Panc1 (cell line): ENCODE data around the gene SCUBE3. TPM values are rescaled to one million over a fixed set of nuclear protein-coding genes. Genes with fewer than 3 reads are reported as not detected.

ENCODE experiments used
- ATAC-seq: fragments of 200-7000 bp; cut with Tn5 transposase; 2 replicates; pipeline ENCODE4 v1.9.1; 2020; ENCODE audit warnings: mild to moderate bottlenecking, moderate library complexity
- BruUV-seq: library from RNA; stranded (reverse); fragments of 400-500 nt; replicated peaks from 2 replicates; lab custom pipeline; 2021; lab: Mats Ljungman, UMichigan
- CTCF ChIA-PET: fragments of 300-600 bp; sonication (Branson Sonifier 250); formaldehyde crosslinking; loops from one replicate; lab custom pipeline; 2022; ENCODE audit warnings: antibody characterized with exemption; lab: Charles Lee
- POLR2A ChIA-PET: fragments of 300-600 bp; sonication (Branson Sonifier 250); formaldehyde crosslinking; loops from one replicate; lab custom pipeline; 2022; ENCODE audit warnings: antibody characterized with exemption; lab: Charles Lee
- DNase-seq: peaks from one replicate; pipeline ENCODE4 v3.0.0-alpha.2; 2010; ENCODE audit warnings: low read depth, low spot score
- H3K27ac ChIP-seq: 2 replicates; pipeline ENCODE4 v1.5.1; 2011; ENCODE audit warnings: mild to moderate bottlenecking, low read length, inconsistent platforms
- H3K27me3 ChIP-seq: fragments of 200-500 bp; sonication (Bioruptor generic); 2 replicates; pipeline ENCODE4 v1.6.0; 2014; ENCODE audit warnings: low read length, inconsistent platforms; ENCODE audit not compliant: control insufficient read depth, insufficient read depth
- H3K36me3 ChIP-seq: fragments of 200-500 bp; sonication (Bioruptor generic); 2 replicates; pipeline ENCODE4 v1.5.1; 2014; ENCODE audit warnings: inconsistent platforms, mild to moderate bottlenecking, low read length, moderate library complexity; ENCODE audit not compliant: control insufficient read depth, insufficient read depth
- H3K4me1 ChIP-seq: 2 replicates; pipeline ENCODE4 v1.5.1; 2011; ENCODE audit warnings: inconsistent platforms, mild to moderate bottlenecking, low read length, moderate library complexity; ENCODE audit not compliant: control insufficient read depth, insufficient read depth
- H3K4me3 ChIP-seq, 2 experiments: 2 replicates each; pipeline ENCODE4 v1.5.1; 2011 to 2012; ENCODE audit warnings: low read depth in 2 of 2, low read length in 2 of 2, mild to moderate bottlenecking in 2 of 2, inconsistent platforms in 1 of 2, moderate library complexity in 1 of 2
- H3K9me3 ChIP-seq: fragments of 200-500 bp; sonication (Bioruptor generic); 2 replicates; pipeline ENCODE4 v1.5.1; 2014; ENCODE audit warnings: low read depth, mild to moderate bottlenecking, inconsistent platforms, low read length, moderate library complexity; ENCODE audit not compliant: control insufficient read depth, insufficient read depth
- POLR2AphosphoS5 ChIP-seq: IDR thresholded peaks from 2 replicates; pipeline ENCODE4 v1.6.1; 2012; ENCODE audit warnings: mild to moderate bottlenecking, low read depth, low read length, moderate library complexity
- SIN3A ChIP-seq: IDR thresholded peaks from 2 replicates; pipeline ENCODE4 v1.6.1; 2012; ENCODE audit warnings: low read depth, mild to moderate bottlenecking, low read length, moderate library complexity, borderline replicate concordance; ENCODE audit not compliant: insufficient read depth
- TCF7L2 ChIP-seq: IDR thresholded peaks from 2 replicates; pipeline ENCODE4 v1.6.1; 2011; ENCODE audit warnings: mild to moderate bottlenecking, low read depth, low read length, inconsistent platforms
- in situ Hi-C: cut with HindIII; loops from 2 replicates; pipeline ENCODE4 v1.10.0; 2016; ENCODE audit warnings: low sequenced_read_pairs, low pct_unique_long_range_greater_than_20kb
- intact Hi-C: fragments of 100-400 bp; cut with micrococcal nuclease; formaldehyde crosslinking; loops from one replicate; pipeline ENCODE4 v1.10.0; 2022; ENCODE audit not compliant: unreplicated experiment
- total RNA-seq: library from RNA; stranded (reverse); gene quantifications from one replicate; pipeline ENCODE4 v1.2.1, GENCODE V29; 2021; ENCODE audit not compliant: unreplicated experiment
- TF ChIP-seq, protein P1 (sequence below): fragments of 450-650 bp; IDR thresholded peaks from 2 replicates; pipeline ENCODE4 v1.5.1; 2017; ENCODE audit warnings: mild to moderate bottlenecking
- TF ChIP-seq, protein P2 (sequence below), 2 experiments: IDR thresholded peaks; 2 replicates each; pipeline ENCODE4 v1.6.1; 2011 to 2012; ENCODE audit warnings: low read depth in 2 of 2, control low read depth in 1 of 2, low read length in 1 of 2, mild to moderate bottlenecking in 1 of 2, moderate library complexity in 1 of 2; ENCODE audit not compliant: insufficient read depth in 1 of 2

Gene SCUBE3
- total RNA-seq, 1 experiment from 2014 or later, result 1.6 TPM

DNA sequence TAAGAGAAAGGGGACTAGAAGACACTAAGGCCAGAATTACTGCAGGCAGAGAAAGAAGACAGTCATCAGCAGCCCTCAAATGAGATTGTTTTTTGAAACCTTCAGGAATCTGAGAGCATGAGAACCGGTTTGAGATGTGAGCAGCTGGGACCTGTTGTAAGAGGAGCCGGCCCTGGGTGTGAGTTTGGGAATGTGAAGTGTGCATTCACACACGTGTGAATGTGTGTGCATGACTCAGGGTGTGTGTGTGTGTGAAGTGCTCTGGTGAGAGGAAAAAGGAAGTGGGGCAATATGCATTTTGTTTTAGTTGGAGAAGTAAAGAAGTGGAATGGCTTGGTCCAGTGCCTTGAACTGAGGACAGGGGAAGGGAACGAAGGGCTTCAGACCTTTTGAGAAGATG lies 4.3 kb downstream of the SCUBE3 start:
- ChIA-PET CTCF (no interaction called here), POLR2A (interaction anchor here (0.5 kb wide), 1 partner anchor 249 kb away, joined by 3 read pairs; no protein-coding TSS in a partner anchor)
- in situ Hi-C loops (no loop called here), intact Hi-C loops (no loop called here)
- BruUV-seq, result no TSS peak
- ATAC-seq (no peak), DNase-seq (no peak)
- Histone ChIP-seq H3K27ac (no peak overlapping the region), H3K36me3 (no peaks in the 10 kb centered on the region), H3K4me1 (peaks cover 14% of the 10 kb centered on the region; the same call in 1 of the 2 replicates), H3K27me3 (no peaks in the 10 kb centered on the region; the same call in 1 of the 2 replicates), H3K9me3 (no peaks in the 10 kb centered on the region), H3K4me3 (no peak overlapping the region)
- TF ChIP-seq TCF7L2 (no peak), SIN3A (no peak), POLR2AphosphoS5 (no peak)
- TF ChIP-seq, protein P1, sequence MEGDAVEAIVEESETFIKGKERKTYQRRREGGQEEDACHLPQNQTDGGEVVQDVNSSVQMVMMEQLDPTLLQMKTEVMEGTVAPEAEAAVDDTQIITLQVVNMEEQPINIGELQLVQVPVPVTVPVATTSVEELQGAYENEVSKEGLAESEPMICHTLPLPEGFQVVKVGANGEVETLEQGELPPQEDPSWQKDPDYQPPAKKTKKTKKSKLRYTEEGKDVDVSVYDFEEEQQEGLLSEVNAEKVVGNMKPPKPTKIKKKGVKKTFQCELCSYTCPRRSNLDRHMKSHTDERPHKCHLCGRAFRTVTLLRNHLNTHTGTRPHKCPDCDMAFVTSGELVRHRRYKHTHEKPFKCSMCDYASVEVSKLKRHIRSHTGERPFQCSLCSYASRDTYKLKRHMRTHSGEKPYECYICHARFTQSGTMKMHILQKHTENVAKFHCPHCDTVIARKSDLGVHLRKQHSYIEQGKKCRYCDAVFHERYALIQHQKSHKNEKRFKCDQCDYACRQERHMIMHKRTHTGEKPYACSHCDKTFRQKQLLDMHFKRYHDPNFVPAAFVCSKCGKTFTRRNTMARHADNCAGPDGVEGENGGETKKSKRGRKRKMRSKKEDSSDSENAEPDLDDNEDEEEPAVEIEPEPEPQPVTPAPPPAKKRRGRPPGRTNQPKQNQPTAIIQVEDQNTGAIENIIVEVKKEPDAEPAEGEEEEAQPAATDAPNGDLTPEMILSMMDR, result no peak
- TF ChIP-seq, protein P2, sequence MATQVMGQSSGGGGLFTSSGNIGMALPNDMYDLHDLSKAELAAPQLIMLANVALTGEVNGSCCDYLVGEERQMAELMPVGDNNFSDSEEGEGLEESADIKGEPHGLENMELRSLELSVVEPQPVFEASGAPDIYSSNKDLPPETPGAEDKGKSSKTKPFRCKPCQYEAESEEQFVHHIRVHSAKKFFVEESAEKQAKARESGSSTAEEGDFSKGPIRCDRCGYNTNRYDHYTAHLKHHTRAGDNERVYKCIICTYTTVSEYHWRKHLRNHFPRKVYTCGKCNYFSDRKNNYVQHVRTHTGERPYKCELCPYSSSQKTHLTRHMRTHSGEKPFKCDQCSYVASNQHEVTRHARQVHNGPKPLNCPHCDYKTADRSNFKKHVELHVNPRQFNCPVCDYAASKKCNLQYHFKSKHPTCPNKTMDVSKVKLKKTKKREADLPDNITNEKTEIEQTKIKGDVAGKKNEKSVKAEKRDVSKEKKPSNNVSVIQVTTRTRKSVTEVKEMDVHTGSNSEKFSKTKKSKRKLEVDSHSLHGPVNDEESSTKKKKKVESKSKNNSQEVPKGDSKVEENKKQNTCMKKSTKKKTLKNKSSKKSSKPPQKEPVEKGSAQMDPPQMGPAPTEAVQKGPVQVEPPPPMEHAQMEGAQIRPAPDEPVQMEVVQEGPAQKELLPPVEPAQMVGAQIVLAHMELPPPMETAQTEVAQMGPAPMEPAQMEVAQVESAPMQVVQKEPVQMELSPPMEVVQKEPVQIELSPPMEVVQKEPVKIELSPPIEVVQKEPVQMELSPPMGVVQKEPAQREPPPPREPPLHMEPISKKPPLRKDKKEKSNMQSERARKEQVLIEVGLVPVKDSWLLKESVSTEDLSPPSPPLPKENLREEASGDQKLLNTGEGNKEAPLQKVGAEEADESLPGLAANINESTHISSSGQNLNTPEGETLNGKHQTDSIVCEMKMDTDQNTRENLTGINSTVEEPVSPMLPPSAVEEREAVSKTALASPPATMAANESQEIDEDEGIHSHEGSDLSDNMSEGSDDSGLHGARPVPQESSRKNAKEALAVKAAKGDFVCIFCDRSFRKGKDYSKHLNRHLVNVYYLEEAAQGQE (IDR thresholded peaks at IDR 0.05; ENCODE audit: insufficient read depth in 1 of 2, low read depth in 2 of 2, low read length in 1 of 2), result no peak

DNA sequence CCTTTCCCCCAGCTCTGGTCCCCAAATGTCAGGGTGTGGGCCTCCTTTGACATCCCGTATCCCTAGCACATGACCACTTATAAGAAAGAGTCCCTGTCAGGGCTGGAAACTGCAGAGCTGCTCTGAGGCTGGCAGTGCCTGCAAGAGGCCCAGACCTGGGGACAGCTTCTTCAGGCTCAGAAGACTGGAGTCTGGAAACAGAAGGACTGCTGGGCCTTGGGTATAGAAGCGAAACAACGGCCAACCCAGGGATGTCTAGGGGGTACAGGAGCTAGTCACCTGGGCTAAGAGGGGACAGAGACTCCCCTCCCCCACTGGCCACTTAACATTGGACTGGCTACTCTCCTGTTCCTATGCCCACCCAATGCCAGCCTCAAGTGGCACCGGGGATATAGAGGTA lies 4.7 kb downstream of the SCUBE3 start:
- no peaks in the 10 kb centered on the region for H3K9me3 ChIP-seq
- H3K36me3 ChIP-seq, result no peaks in the 10 kb centered on the region
- CTCF ChIA-PET, result no interaction called here
- intact Hi-C loops (no loop called here), in situ Hi-C loops (no loop called here)
- no peak for DNase-seq
- peaks cover 14% of the 10 kb centered on the region; the same call in 1 of the 2 replicates for H3K4me1 ChIP-seq
- no peak for ATAC-seq
- no peak overlapping the region for H3K27ac ChIP-seq
- no TSS peak for BruUV-seq
- no peak for TF ChIP-seq POLR2AphosphoS5
- TF ChIP-seq, protein P1, result no peak
- no peak for TF ChIP-seq TCF7L2
- TF ChIP-seq SIN3A, result no peak
- TF ChIP-seq, protein P2 (IDR thresholded peaks at IDR 0.05; ENCODE audit: insufficient read depth in 1 of 2, low read depth in 2 of 2, low read length in 1 of 2), result no peak
- H3K4me3 ChIP-seq, result no peak overlapping the region
- H3K27me3 ChIP-seq, result no peaks in the 10 kb centered on the region
- POLR2A ChIA-PET, result interaction anchor here (0.5 kb wide), 1 partner anchor 250 kb away, joined by 3 read pairs; no protein-coding TSS in a partner anchor
